Posterior cingulate gyrus (tissue), 11 donors: ENCODE results near the gene PGAM5.
A peak's percentile ranks its signal among the peaks of the same experiment; 100 is the strongest.

Experiments
- DNase-seq, 10 donors: peaks; one replicate each; pipeline versions ENCODE4 v3.0.0 to v3.0.0-alpha.2; 2020 to 2021; ENCODE audit warnings: mixed read lengths in 3 of 10
- intact Hi-C: fragments of 100-400 bp; cut with DNase I; formaldehyde crosslinking; loops from one replicate; pipeline ENCODE4 v1.15.1; 2023

PGAM5 gene

DNA sequence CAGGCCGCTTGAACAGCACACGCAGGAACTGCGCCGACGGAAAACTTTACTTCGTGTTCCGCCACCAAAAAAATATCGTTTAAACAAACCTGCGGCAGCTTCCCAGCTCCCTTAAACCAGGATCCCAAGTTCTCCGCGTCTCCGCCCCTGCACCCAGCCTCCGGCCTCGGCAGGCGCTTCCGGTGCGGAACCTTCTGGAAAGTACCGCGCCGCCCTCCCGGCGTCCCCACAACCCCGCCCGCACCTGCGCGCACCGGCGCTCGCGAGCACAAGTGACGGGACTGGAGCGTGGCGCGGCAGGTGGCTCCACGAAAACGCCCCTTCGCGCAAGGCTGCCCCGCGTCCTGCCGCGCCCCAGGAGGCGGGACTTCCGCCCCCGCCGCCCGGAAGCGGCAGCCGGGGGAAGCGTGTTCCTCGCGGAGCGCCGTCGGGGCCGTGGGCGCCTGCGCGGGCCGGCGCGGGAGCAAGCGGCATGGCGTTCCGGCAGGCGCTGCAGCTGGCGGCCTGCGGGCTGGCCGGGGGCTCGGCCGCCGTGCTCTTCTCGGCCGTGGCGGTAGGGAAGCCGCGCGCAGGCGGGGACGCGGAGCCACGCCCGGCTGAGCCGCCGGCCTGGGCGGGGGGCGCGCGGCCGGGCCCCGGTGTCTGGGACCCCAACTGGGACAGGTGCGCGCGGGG lies at the start of gene PGAM5:
TSS of gene PGAM5 (plus strand) at position 438 of the 675 bp plus-strand sequence. CDS start at position 473, 35 bp downstream.
- DNase-seq: peak; percentile 60 to 97 (median 78)
- intact Hi-C loops: loop anchor here (10.0 kb wide), 1 partner anchor 54 kb away; the partner anchor contains the start of gene ANKLE2

DNA sequence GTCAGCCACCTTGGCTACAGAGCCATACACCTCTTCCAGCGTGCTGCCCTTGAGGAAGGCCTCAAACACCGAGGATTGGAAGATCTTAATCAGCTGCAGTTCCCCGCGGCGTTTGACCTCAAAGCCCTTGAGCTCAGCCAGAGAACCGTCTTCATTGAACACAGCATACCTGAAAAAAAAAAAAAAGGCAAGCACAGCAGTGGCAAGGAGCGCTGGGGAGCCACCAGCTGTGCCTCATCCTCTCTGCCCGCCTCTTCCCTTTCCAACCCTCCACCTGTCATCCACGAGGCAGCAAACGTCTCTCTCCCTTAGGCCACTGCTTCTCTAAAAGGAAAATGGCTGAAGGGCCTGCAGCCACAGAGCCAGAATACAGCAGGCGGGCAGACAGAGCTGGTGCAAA lies 49.6 kb upstream of the PGAM5 start:
- peak in 2 of 10 donors; percentile 10 to 22 for DNase-seq
- intact Hi-C loops: no loop called here

DNA sequence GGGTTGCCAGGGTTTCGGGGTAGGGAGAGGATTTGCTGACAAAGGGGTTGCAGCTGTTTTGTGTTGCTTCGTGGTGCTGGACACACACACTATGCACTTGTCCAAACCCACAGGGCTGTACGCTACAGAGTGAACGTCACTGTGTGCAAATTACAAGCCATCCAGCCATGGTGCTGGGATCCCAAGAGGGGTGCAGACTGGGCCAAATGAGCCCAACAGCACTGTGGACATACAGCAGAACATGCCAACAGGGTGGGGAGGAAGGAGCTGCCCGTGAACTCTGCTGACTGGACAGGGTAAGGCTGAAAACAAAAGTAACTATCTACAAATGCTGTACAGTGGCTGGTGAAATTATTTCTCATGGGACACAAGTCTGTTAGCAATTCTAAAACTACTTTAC lies 48.7 kb upstream of the PGAM5 start:
- intact Hi-C loops: no loop called here
- DNase-seq: peak in 1 of 10 donors; percentile 36

DNA sequence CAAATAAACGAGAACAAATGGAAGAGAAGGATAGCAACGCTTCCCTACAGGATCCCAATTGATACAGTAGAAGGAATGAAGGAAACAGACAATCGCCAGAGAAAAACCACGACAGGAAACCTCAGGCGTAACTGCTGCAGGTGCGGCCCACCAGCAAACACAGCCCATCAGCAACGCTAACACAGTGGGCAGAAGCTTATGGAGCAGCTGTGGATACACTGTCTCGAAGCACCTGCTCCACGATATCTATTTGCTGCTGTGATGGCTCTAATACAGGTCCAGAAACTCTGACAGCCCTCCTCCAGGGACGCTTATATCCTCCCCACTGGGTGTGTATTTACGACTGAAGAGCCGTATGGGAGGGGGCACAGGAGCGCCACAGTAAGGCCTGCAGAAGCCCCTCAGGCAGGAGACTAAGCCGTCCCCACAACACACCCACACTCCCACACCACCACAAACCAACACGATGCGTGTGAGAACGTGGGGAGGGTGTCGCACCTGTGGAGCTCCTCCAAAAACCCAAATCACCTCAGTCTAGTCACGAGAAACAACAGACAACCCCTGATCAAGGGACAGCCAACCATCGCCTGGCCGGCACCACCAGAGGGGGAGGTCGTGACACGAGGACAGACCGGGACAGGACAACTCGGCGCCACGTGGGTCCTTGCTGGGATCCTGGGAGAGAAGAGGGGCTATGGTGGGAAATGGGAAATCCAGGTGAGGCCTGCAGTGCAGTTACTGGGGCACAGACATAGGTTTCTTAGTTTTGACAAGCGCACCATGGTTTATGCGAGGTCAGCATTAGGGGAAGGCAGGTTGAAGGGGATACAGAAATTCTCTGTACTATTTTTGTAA lies 47.5 kb upstream of the PGAM5 start:
- intact Hi-C loops: no loop called here

DNA sequence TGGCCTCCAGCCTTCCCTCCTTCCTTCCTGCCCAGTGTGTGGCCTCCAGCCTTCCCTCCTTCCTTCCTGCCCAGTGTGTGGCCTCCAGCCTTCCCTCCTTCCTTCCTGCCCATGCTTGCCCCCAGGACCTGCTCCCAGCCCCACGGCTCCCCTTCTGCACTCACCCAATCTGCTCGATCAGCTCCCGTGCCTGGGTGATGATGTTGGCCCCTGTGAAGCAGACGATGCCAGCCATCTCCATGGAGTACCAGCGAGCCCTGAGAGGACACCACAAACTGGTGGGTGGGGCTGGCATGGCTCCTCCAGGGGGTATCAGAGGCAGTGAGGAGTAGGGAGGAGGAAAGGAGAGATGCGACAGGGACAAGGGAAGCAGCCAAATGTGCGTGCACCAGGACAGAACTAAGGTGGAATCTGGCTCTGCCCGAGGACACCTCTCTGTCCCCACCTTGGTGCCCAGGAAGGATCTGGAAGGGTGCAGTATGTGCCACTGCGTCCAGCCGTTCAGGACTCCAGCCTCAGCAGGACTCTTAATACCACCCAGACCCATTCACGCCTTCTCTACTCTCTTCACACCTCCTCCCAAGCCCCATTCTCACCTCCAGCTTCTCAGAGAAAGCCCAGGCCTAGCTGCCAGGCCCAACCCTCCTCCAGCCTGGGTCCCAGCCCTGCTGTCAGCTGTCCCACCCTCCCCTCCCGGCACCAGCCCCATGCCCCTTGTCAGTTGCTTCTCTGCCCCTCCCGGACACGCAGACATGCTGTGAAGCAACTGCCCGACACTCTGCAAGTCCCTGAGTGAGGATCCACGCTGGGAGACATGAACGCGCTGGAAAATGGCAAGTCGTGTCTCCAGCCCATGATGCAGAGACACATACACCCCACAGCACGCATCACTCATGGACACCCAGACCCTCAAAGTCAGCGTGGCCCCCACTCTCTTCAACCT lies 46.2 kb upstream of the PGAM5 start:
- intact Hi-C loops: no loop called here
- peak in 2 of 10 donors; percentile 39 to 63 for DNase-seq

More for the DNA sequence above, 47.5 kb upstream of the PGAM5 start:
- DNase-seq: peak in 2 of 10 donors; percentile 43 to 53

DNA sequence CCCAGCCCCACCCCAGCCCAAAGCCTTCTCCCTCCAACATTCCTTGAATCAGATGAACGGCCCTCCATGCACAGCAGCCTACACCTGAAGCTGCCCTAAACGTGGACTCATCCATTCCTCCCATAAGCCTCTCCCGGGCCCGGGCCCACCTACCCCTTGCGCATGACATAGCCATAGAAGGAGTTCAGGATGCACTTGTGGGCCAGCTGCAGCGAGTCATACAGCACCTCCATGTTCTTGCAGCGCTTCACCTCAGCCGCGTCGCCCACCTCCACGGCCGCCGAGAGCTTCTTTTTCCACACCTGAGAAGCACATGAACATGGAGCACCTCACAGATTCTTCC lies 45.5 kb upstream of the PGAM5 start:
- intact Hi-C loops: no loop called here
- DNase-seq: peak in 1 of 10 donors; percentile 27

DNA sequence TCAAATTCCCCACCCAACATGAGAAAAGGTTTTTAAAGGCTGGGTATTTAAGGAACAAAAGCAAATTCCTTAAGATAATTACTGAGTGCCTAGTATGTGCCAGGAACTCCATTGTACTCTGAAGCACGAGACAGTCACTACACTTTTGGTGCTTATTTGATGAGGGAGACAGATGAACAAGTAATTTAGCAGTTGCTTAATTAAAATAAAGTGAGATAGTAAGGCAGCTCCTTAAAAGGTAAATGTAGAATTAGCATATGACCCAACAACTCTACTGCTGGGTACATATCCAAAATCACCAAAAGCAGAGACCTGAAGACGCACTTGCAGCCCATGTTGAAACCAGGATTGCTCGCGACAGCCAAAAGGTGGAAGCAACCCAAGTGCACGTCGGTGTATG lies 44.8 kb upstream of the PGAM5 start:
- DNase-seq: peak in 1 of 10 donors; percentile 42
- intact Hi-C loops: no loop called here

DNA sequence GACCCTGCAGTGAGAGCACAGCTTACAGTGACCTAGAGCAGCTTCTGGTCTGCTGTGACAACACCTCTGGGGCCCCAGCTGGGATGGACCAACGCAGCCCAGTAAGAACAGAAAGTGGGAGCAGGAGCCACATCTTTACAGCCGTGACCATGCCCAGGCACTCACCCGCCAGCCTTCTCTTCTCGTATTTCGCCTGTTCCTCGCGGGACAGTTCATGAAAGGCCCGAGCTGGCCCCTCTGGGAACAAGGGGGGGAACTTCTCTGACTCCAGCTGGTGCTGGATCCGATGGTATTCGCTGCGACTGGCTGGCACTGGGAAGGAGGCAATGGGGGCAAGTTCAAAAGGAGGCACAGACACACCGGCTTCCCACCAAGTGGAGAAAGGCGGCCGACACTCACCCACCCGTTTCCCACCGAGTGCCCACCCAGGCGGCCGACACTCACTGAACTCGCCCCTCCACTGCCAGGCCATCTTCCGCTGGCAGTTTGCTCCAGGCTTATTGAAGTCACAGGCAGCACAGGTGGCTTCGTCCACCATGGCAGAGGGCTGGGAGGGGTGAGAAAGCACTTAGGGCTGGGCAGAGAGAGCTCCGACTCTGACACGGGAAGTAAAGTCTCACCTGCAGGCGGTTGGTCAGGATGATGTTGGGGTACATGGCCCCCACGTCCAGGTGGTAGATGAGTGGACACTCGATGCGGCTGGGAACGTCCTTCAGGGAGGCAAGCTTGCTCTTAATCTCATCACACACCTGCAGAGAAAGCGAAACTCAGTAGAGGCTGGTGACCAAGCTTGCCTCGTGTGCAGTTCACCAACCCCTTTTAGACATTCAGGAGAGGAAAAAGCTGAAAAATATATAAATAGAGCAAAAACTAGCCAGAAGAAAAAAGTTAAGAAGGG lies 42.2 kb upstream of the PGAM5 start:
- DNase-seq: peak in 2 of 10 donors; percentile 58 to 70
- intact Hi-C loops: no loop called here

DNA sequence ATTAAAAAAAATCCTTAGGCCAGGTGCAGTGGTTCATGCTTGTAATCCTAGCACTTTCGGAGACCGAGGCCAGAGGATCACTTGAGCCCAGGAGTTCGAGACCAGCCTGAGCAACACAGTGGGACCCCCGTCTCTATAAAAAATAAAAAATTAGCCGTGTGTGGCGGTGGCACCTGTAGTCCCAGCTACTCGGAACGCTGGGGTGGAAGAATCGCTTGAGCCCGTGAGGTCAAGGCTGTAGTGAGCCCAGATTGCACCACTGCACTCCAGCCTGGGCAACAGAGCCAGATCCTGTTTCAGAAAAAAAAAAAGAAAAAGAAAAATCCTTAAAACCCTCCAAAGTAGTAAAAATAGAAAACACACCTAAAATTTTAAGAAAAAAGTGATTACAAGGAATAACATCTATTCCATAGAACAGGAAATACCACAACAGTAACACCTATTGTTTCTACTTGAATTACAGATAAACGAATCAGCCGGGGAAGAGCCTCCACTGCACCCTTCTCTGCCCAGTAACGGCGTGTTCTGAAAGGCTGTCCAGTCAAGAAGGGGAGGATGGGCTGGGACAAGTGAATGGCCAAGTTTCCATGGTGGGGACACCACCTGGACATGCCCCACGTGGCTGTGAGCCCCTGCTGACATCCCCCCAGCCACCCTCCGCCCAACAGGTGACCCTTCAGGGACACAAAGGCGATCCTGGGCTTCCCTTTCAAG lies 41.3 kb upstream of the PGAM5 start:
- intact Hi-C loops: no loop called here
- DNase-seq: peak in 2 of 10 donors; percentile 54 to 55

DNA sequence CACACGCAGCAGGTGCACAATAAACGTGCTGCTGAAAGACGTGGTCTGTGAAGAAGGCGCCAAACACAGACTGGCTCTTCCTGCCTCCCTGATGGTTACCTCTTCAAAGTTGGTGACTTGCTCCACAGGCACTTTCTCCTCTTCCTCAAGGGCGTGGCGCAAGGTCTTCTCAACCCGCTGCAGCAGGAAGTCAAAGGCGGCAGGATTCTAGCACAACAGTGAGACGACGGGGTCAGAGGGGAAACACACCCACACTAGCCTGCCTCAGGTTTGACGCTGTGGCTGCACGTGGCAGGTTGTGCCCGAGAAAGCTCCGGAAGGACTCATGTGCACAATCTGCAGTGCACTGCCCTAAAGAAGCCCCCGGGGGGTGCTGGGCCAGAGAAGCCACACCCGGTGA lies 38.5 kb upstream of the PGAM5 start:
- DNase-seq: no peak
- intact Hi-C loops: no loop called here

DNA sequence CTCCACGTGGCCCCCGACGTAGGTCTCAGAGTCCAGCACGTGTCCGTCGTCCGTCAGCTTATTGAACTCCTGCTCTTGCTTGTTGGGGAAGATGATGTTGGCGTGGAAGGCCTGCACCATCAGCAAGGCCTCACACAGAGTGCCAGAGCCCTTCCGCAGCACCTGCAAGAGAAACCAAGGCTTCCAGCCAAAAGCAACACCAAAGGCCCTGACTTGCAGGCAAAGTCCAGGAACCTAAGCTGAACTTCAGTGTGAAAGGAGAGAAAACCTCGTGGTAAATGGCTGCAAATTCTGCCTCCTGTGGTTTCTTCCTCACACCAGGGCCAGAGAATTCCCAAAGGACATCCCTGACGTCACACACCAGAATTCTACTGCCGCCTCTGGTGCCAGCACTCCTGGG lies 38.0 kb upstream of the PGAM5 start:
- intact Hi-C loops: no loop called here
- DNase-seq: no peak

DNA sequence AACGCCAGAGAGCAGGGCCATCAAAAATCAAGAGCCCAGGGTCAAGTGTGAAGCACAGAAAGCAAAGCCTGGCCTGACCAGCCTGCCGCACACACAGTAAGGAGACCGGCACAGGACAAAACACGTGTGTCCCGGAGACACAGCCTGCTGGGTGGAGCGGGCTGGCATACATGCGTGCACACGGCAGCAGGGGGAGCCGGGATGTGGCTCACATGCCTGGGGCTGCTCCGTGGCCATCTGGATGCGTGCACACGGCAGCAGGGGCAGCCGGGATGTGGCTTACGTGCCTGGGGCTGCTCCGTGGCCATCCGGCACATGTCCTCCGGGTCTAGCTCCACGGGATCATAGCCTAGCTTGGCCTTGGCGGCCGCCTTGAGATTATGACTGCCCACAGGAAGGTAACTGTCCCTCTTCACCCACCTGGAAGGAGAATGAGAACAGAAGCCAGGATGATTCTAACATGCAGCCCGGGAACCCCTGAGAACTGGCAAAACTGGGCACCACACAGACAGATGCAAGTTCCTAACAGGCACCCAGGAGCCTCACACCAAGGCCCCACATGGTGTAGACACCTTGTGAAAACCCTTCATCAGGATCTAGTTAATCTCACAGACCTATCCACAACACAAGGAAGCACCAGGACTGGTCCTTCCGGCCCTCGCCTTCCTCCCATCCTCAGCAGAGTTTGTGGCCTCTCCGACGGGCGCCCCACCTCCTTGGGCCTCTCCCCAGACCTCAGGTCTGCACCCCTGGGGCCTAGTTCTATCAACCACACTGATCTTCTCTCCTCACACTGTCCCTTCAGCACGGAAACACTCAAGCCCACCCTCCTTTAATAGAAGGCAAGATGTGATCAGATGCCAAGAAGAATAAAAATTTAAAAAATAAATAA lies 37.1 kb upstream of the PGAM5 start:
- no peak for DNase-seq
- intact Hi-C loops: no loop called here

DNA sequence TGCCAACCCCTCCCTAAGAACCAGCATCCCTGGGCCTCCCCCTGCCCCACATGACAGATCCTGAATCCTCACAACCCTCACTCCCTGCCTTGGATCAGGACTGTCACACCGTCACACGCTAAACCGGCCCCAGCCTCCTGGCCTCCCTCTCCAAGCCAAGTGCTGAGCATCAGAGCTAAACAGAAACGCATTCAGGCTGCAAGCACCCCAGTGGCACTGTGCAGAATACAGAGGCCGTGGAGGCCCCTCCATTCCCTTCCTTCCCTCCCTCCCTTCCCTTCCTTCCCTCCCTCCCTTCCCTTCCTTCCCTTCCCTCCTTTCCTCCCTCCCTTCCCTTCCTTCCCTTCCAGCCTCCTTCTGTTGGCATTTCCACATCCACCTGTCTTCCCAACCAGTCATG lies 36.1 kb upstream of the PGAM5 start:
- intact Hi-C loops: no loop called here

DNA sequence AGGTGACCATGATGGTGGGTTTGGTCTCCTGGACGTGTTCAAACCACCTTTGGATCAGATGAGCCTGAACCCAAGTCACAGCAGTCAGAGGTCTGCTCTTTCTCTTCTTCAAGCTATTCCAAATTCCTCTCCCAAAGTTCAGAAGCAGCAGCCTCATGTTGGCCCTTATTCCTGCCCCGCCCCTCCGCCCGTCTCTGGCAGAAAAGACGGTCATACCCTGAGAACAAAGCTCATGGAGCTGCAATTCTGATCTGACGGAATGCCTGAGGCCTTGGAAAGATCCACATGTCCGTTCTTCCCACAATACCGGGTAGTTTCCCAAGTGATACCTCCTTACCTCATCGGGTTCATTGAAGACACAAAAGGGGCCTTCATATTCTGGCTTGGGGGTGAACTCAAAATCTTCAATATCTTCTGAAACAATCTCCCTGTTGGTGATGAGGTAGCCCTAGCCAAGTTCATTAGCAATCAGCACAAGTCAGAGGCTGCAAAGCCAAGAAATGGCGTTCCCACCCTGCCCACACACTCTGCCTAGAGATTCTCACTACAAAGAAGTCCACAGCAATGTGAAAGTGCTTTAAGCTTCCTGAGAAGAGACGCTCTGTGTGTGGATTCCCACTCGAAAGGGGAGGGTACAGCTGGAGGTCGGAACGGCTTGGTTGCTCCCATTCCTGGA lies 34.7 kb upstream of the PGAM5 start:
- intact Hi-C loops: no loop called here
- DNase-seq: no peak

More for the DNA sequence above, 36.1 kb upstream of the PGAM5 start:
- no peak for DNase-seq

DNA sequence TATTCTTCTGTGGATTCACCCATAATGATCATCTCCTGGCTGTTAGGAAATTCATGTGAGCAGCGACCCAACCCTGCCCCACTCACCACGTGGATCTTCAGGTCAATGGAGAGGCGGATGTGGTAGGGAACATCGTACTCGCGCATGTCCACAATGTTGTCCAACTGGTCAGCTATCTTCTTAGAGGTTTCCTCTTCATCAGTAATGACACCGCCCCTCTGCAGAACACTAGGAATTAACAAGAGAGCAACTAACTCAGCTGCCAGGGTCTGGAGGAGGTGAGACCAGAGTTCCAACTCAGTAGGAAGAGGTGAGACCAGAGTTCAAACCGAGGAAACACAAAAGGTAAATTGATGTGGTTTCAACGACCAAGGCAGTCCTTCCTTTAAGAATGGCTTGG lies 33.1 kb upstream of the PGAM5 start:
- DNase-seq: peak in 1 of 10 donors; percentile 15
- intact Hi-C loops: no loop called here

DNA sequence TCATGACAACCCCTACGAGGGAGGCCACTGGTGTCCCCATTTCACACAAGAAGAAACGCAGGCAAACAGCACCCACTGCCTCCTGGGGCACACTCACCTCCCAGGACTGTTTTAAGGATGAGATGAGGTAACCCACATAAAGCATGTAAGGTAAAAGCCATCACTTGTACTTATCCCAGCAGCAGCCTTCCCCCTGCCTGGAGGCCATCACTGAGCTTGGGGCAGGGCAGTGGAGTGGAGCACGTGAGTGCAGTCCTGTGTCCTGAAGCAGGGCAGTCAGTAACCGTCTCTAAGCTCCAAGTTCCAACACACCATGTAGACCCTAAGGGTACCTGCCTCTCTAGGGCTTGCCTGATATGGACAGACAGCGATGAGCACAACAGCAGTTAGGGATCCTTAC lies 25.2 kb upstream of the PGAM5 start:
- DNase-seq: peak in 1 of 10 donors; percentile 22
- intact Hi-C loops: no loop called here

DNA sequence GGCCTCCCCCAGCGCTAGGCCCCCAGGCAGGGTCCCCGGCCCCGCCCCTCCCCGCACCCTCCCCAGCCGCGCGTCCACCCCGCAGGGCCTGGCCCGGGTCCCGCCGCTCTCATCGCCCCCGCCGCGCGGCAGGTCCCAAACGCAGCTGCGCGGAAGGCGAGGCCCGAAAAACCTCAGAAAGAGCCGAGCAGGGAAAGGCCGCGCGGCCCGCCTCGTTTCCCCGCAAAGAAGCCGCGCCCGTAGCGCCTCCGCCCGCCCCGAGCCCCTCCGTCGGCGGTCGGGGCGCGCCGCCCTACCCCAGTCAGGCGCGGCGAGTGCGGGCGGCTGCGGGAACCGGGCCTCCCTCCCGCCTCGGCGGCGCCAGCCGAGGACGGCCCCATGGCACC lies 23.8 kb upstream of the PGAM5 start:
- intact Hi-C loops: no loop called here
- DNase-seq: peak in 2 of 10 donors; percentile 15 to 72
